Spleen (tissue), 11 donors: ENCODE data around the gene PPP1R1B. TPM values are rescaled to one million over a fixed set of nuclear protein-coding genes. Genes with fewer than 3 reads are reported as not detected.
A peak's percentile ranks its signal among the peaks of the same experiment; 100 is the strongest.

ENCODE experiments used
- DNase-seq: peaks from one replicate; pipeline ENCODE4 v3.0.0-alpha.2; 2020
- H3K27ac ChIP-seq, 8 donors: fragments of 200-600 bp; sonication (generic) in 7 of 8; 1 replicate in 4 of 8; 2 replicates in 4 of 8; pipeline versions ENCODE4 v1.5.0 to v1.8.0; 2016 to 2021; ENCODE audit warnings: inconsistent platforms in 4 of 8, mild to moderate bottlenecking in 4 of 8, moderate library complexity in 1 of 8
- H3K27me3 ChIP-seq, 7 donors: fragments of 200-600 bp; sonication (generic) in 6 of 7; replicated peaks in 1 of 7; 1 replicate in 4 of 7; 2 replicates in 3 of 7; pipeline versions ENCODE4 v1.5.0 to v1.8.0; 2016 to 2021; ENCODE audit warnings: inconsistent platforms in 3 of 7, mild to moderate bottlenecking in 1 of 7
- H3K36me3 ChIP-seq, 6 donors: fragments of 200-600 bp; sonication (generic) in 5 of 6; 1 replicate in 4 of 6; 2 replicates in 2 of 6; pipeline versions ENCODE4 v1.5.0 to v1.8.0; 2016 to 2021; ENCODE audit warnings: inconsistent platforms in 2 of 6
- H3K4me1 ChIP-seq, 6 donors: fragments of 200-600 bp; sonication (generic) in 5 of 6; 1 replicate in 3 of 6; 2 replicates in 3 of 6; pipeline versions ENCODE4 v1.5.0 to v1.8.0; 2016 to 2021; ENCODE audit warnings: inconsistent platforms in 3 of 6
- H3K4me3 ChIP-seq, 8 donors: fragments of 200-600 bp; sonication (generic) in 7 of 8; 1 replicate in 4 of 8; 2 replicates in 4 of 8; pipeline versions ENCODE4 v1.5.0 to v1.8.0; 2016 to 2021; ENCODE audit warnings: inconsistent platforms in 4 of 8, mild to moderate bottlenecking in 4 of 8, moderate library complexity in 2 of 8
- H3K9me3 ChIP-seq, 8 donors: fragments of 200-600 bp; sonication (generic) in 7 of 8; 1 replicate in 4 of 8; 2 replicates in 4 of 8; pipeline versions ENCODE4 v1.5.0 to v1.8.0; 2016 to 2021; ENCODE audit warnings: inconsistent platforms in 4 of 8
- CTCF ChIP-seq, 11 experiments: fragments of 200-600 bp in 7 of 11; fragments of 450-650 bp in 4 of 11; sonication (generic) in 4 of 11; IDR thresholded peaks in 8 of 11; conservative IDR thresholded peaks in 3 of 11; 1 replicate in 7 of 11; 2 replicates in 4 of 11; pipeline versions ENCODE4 v1.4.0 to v1.8.0; 2016 to 2021; ENCODE audit warnings: antibody characterized with exemption in 11 of 11, inconsistent platforms in 4 of 11, mild to moderate bottlenecking in 1 of 11
- POLR2A ChIP-seq, 3 donors: fragments of 450-650 bp; IDR thresholded peaks; one replicate each; pipeline ENCODE4 v1.5.1; 2017; ENCODE audit warnings: antibody characterized with exemption in 3 of 3, mild to moderate bottlenecking in 1 of 3
- POLR2AphosphoS5 ChIP-seq, 3 donors: sonication (generic); formaldehyde crosslinking; IDR thresholded peaks; one replicate each; pipeline ENCODE4 v1.5.1; 2017; ENCODE audit warnings: antibody characterized with exemption in 3 of 3
- WGBS, 5 donors: extraction: QIAGEN DNeasy Blood & Tissue Kit in 3 of 5; methylation state at CpG; one replicate each; pipeline versions ENCODE4 v1.1.5 to v1.1.7; 2013 to 2018; 5-methylcytosine and 5-hydroxymethylcytosine counted together
- intact Hi-C: fragments of 100-400 bp; cut with DNase I; formaldehyde crosslinking; loops from one replicate; pipeline ENCODE4 v1.15.0; 2023; ENCODE audit warnings: low total_unique reads
- polyA plus RNA-seq, 3 donors: library from polyadenylated mRNA; stranded (reverse); fragments of 200-250 nt; gene quantifications; one replicate each; pipeline ENCODE4 v1.2.1, GENCODE V29; 2013
- total RNA-seq, 7 donors: library from RNA; depleted of rRNA in 3 of 7; stranded (reverse); fragments of >200 nt in 3 of 7; fragmentation: NEBNext Ultra II Directional in 4 of 7; extraction: Animal tissue kit (Norgen Biotek cat#: 25700) in 4 of 7; gene quantifications; one replicate each; pipeline versions ENCODE4 v1.1.0 to v1.2.1, GENCODE V29; 2016 to 2021
- donor health status: healthy with polysubstance abuse.
- donor health status: DM: no; HTN: no; CAD: no; lungs with moderate emphysema.
- donor health status: DM: no; HTN: no; CAD: no.
- donor health status: Bipolar disorder and iron deficiency.
- donor health status: healthy.
- donor health status: DM: no; HTN: no; CAD: no.
- donor health status: DM: yes; HTN: yes; CAD: no.

Gene PPP1R1B
- total and polyA plus RNA-seq, 10 donors: 0.06 to 0.26 TPM; not detected in 8

GRCh38 chr17:39618246-39618913 is 8.4 kb upstream of the PPP1R1B start:
- peaks cover 0 to 70% (median 8%) of the 10 kb centered on the region in 7 donors for H3K27me3 ChIP-seq
- intact Hi-C loops: no loop called here
- TF ChIP-seq CTCF (IDR thresholded peaks at IDR 0.05 in 8 of 11, conservative IDR thresholded peaks at IDR 0.05 in 3 of 11) (no peak), POLR2AphosphoS5 (IDR thresholded peaks at IDR 0.05) (no peak), POLR2A (IDR thresholded peaks at IDR 0.05) (no peak)
- no peak for DNase-seq
- peaks cover 0 to 42% (median 34%) of the 10 kb centered on the region in 6 donors for H3K4me1 ChIP-seq
- no peaks in the 10 kb centered on the region for H3K36me3 ChIP-seq
- no peaks in the 10 kb centered on the region for H3K9me3 ChIP-seq
- peak overlapping the region in 5 of 8 donors; percentile 12 to 82 (median 57) for H3K27ac ChIP-seq
- H3K4me3 ChIP-seq: peak overlapping the region; percentile 30 to 83 (median 50)
- WGBS, 5 donors: 3 to 6% (median 5%) methylated on average over 26 to 33 of the region's 33 CpGs

GRCh38 chr17:39618956-39619785 is 7.6 kb upstream of the PPP1R1B start:
- no peak for DNase-seq
- intact Hi-C loops: no loop called here
- H3K27ac ChIP-seq: no peak overlapping the region
- no peaks in the 10 kb centered on the region for H3K9me3 ChIP-seq
- 57 to 68% (median 60%) methylated on average over 7 to 13 of the region's 13 CpGs for WGBS, 5 donors
- peaks cover 0 to 69% (median 8%) of the 10 kb centered on the region in 7 donors for H3K27me3 ChIP-seq
- TF ChIP-seq POLR2A (IDR thresholded peaks at IDR 0.05) (no peak), POLR2AphosphoS5 (IDR thresholded peaks at IDR 0.05) (no peak), CTCF (IDR thresholded peaks at IDR 0.05 in 8 of 11, conservative IDR thresholded peaks at IDR 0.05 in 3 of 11) (no peak)
- peaks cover 0 to 48% (median 38%) of the 10 kb centered on the region in 6 donors for H3K4me1 ChIP-seq
- peak overlapping the region in 1 of 8 donors; percentile 83 for H3K4me3 ChIP-seq
- H3K36me3 ChIP-seq: no peaks in the 10 kb centered on the region

- Histone ChIP-seq H3K4me3 (no peak overlapping the region), H3K9me3 (no peaks in the 10 kb centered on the region), H3K36me3 (no peaks in the 10 kb centered on the region), H3K27me3 (peaks cover 0 to 67% (median 9%) of the 10 kb centered on the region in 7 donors), H3K27ac (no peak overlapping the region), H3K4me1 (peaks cover 0 to 48% (median 38%) of the 10 kb centered on the region in 6 donors)
- DNase-seq: no peak
- WGBS, 5 donors: 64 to 91% (median 73%) methylated on average over 1 of the region's 1 CpG
- TF ChIP-seq CTCF (IDR thresholded peaks at IDR 0.05 in 8 of 11, conservative IDR thresholded peaks at IDR 0.05 in 3 of 11): no peak
- TF ChIP-seq POLR2AphosphoS5 (IDR thresholded peaks at IDR 0.05): no peak
- TF ChIP-seq POLR2A (IDR thresholded peaks at IDR 0.05): no peak
- intact Hi-C loops: loop anchor here (5.0 to 10.0 kb wide), 2 partner anchors 133 to 245 kb away; partner anchors contain the start of genes IKZF3 and ZPBP2
These were observed 7.0 kb upstream of the PPP1R1B start for GRCh38 chr17:39619786-39620101.
